SK-N-SH treated with all-trans-retinoic acid at 6 μM for 48 hours (cell line): ENCODE results near the gene HOXC10.

ENCODE experiments used
- BACH2 ChIP-seq: fragments of 250-450 bp; sonication (Bioruptor Pico); IDR thresholded peaks from 2 replicates; pipeline ENCODE4 v1.9.0; 2021; ENCODE audit warnings: mild to moderate bottlenecking, borderline replicate concordance
- ESRRG ChIP-seq: fragments of 250-450 bp; sonication (Bioruptor Pico); IDR thresholded peaks from 2 replicates; pipeline ENCODE4 v1.6.1; 2021; ENCODE audit warnings: mild to moderate bottlenecking
- ZC3H10 ChIP-seq: fragments of 250-450 bp; sonication (Bioruptor Pico); IDR thresholded peaks from 2 replicates; pipeline ENCODE4 v1.5.1; 2021; ENCODE audit warnings: mild to moderate bottlenecking, moderate library complexity

DNA sequence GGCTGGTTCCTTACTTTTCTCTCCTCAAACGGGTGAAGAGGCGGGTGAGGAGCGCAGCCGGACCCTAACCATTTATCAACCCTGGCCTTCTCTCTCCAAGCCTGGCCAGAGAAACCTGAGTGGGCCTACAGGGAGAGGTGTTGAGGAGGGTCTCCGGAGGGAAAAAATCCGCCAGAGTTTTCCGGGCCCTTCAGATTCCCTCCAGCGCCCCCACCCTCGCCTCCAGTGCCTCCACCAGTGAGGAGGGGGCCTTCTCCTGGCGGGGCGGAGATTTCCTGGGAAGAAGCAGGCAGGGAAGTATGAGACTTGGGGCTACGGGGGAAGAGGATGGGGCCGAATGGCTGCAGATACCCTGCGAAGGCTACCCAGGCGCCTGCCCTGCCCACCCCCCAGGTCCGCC, 46.5 kb downstream of the HOXC10 start:
- TF ChIP-seq ESRRG (CRISPR knock-in tag) (no peak), ZC3H10 (CRISPR knock-in tag) (no peak), BACH2 (CRISPR knock-in tag) (no peak)
